GM18505 (cell line): ENCODE measurements around the gene YOD1.

Experiments used
- ATAC-seq: cut with Tn5 transposase; IDR thresholded peaks from one replicate; pipeline ENCODE4 v1.9.1; 2021; ENCODE audit not compliant: unreplicated experiment
- POLR2A ChIP-seq: IDR thresholded peaks from 4 replicates; pipeline ENCODE4 v1.6.1; 2011; ENCODE audit warnings: borderline replicate concordance; ENCODE audit not compliant: insufficient read depth, insufficient read length; ENCODE audit errors: extremely low read depth

The YOD1 gene

DNA sequence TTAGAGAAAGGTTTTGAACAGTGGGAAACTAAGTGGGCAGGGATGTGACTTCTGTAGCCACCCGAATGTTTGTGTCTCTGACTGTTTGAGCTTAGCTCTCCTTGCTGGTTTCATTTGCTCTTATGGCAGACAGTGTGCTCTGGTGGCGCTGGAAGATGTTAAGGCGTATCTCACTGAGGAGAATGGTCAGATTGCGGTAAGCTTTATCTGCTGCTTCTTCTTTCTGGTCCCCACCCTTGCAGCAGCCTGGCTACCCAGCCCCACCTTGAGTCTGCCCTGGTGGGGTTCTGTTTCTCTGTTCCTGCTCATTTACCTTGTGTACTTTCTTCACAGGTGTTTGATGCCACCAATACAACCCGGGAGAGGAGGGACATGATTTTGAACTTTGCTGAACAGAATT is 12.0 kb upstream of the YOD1 start:
- TF ChIP-seq POLR2A = no peak
- no peak for ATAC-seq

DNA sequence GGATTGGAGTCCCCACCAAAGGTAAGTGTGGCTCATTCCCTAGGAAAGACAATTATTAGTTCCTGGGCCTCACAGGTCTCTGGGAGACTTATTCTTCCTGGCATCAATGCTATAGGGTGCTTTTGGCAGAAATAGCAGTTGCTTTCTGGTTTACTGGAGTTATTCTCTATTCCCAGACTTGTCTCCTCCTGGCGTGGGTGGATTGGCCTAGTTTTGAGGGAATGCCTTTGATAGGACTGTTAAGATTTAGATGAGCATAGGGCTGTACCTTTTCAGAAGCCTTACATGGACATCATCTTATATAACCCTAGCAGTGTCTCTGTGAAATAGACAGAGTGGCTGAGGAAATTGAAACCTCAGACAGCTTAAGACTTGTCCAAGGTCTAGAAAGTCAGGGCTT is 11.1 kb upstream of the YOD1 start:
- no peak for TF ChIP-seq POLR2A
- ATAC-seq = no peak

DNA sequence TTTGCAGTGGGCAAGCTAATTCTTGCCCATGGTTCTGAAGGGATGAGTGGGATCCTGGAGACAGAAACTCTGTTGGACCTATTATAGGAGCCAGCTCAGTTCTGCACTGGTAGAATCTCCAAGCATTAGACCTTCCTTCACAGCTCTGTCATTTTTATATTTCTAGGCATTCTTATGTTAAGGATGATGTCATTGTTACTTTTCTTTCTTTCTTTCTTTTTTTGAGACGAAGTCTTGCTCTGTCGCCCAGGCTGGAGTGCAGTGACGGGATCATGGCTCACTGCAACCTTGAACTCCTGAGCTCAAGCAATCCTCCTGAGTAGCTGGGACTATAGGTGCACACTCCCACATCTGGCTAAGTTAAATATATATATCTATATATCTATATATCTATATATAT is 9.6 kb upstream of the YOD1 start:
- TF ChIP-seq POLR2A = no peak
- ATAC-seq = no peak

DNA sequence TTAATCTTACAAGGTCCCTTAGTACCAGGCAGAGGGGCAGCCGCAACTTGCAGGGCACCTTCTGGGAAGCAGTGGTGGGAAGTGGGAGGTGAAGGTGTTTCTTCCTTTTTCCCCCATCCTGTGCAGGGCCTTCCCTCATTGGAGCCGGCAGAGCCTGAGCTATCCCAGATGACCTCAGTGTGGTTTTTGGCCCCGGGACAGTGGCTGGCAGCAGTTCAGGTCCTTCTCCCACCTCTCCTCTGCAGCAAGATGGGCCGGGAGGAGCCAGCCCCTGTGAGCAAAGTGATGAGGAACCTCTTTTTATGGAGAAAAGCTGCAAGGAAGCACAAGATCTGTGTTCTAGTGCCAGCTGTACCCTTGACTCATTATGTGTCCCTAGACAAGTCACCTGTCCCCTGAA is 8.9 kb upstream of the YOD1 start:
- no peak for TF ChIP-seq POLR2A
- ATAC-seq = no peak

DNA sequence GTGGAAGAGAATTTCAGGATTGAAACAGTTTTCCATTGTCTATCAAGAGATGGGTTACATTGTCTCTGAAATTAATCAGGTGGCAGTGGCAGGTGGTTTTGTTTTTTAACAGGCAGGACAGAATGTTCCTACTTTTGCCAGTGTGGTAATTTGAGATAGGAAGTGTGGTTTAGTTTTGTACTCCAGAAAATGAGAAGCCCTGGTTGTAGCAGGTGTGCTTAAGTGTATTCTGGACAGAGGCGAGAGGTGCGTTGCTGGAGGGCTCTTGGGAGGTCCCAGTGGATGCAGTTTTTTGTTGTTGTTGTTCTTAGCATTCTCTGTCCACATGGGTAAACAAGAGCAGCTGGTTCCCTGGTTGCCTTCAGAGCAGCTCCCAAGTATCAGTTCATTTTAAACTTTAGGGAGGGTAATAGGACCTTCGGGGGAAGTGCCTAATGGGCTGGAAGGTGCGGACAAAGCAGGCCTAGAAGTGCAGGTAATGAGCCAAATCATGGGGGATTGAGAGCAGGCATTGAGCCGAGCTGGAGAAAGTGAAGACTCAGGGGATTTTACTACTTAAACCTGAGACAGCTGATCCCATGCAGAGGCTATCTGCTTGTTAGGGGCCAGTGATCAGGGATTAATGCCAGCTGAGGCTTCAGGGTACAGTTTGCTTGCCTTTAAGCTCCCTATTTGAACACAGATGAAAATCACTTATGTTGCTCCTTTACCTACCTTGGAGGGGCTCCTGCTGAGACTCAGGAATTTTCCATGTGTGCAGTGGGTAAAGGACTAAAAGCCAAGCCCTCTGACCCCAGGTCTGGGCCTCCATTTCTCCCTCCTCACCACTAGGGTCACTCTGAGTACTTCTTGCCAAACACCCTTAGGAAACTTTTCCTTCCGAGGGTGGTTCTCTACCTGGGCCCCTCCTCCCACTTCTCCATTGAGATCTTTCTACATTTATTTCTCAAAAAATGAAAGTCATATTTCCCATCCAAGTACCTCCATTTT is 8.2 kb upstream of the YOD1 start:
- TF ChIP-seq POLR2A = no peak
- no peak for ATAC-seq

DNA sequence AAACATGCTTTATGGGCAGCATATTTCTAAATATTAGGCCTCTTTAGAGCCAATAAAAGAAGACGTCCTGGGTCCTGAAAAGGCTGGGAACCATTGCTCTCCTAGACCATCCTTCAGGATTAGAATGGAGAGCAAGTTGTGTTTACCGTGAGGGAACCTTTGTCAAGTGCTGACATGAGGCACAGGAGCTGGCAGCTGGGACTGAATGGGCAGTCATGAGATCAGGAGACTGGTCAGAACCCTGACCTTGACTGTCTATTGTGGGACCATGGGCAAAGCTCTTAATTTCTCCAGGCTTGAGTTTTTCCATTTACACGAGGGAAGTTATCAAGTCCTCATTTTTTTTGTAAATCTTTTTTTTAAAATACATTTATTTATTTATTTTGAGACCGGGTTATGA is 7.2 kb upstream of the YOD1 start:
- TF ChIP-seq POLR2A = no peak
- no peak for ATAC-seq

DNA sequence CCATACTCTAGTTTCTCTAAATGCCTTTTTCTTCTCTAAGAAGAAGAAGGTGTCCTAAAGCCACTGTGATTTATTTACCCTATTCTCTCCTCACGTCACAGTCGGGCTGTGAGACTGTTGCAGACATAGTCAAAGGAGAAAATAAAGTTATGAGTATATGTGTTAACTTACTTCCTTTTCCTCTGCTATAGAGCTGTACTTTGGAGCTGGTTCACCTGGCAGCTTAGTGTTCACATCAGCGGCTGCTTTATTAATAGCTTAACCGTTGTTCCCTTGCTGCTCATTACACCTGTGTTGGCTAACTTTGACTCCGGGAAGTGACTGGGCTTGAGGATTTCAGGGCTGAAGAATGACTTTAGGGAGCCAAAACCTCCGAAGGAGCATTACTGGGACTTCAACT is 5.7 kb upstream of the YOD1 start:
- no peak for TF ChIP-seq POLR2A
- ATAC-seq = no peak

DNA sequence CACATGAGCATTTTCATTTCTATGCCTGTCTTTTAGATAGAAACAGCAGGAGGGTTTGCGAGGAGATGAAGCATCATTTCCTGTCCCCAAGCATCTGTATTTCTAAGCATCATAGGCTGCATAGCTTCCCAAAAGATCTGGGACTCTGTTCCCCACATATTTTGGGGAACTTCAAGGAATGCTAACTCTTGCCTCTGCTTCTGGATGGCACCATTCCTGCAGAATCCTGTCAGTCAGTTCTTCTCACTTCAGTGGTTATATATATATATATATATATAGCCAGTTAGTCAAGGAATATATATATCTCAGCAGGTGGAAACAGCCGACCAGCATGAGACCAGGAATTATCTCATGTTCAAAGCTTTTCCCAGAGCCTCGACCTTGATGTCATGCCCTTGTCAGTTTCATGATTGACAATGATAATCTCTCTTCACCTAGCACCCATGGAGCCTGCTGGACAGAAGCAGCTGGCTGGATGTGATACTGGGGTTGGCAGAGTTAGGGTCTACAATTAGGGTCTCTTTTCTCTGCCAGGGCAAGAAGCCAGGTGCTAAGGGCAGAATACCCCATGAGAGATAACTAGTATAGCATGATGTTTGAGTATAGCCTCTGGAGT is 4.5 kb upstream of the YOD1 start:
- TF ChIP-seq POLR2A = no peak
- no peak for ATAC-seq

DNA sequence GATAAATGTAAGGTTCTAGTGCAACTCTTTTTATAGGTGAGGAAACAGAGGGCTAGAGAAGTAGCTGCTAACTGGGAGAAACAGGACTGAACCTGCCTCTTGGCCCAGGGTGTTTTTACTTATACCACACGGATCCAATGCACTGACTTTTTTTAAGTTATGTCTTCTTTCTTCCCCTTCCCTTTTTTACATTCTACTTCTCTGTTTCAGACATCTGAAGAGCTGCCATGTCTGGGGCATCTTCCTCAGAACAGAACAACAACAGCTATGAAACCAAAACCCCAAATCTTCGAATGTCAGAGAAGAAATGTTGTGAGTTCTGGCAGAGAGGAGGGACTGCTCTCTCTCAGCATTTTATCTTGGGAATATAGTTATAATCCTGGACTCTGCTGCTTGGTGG is 3.5 kb upstream of the YOD1 start:
- no peak for TF ChIP-seq POLR2A
- ATAC-seq = no peak

DNA sequence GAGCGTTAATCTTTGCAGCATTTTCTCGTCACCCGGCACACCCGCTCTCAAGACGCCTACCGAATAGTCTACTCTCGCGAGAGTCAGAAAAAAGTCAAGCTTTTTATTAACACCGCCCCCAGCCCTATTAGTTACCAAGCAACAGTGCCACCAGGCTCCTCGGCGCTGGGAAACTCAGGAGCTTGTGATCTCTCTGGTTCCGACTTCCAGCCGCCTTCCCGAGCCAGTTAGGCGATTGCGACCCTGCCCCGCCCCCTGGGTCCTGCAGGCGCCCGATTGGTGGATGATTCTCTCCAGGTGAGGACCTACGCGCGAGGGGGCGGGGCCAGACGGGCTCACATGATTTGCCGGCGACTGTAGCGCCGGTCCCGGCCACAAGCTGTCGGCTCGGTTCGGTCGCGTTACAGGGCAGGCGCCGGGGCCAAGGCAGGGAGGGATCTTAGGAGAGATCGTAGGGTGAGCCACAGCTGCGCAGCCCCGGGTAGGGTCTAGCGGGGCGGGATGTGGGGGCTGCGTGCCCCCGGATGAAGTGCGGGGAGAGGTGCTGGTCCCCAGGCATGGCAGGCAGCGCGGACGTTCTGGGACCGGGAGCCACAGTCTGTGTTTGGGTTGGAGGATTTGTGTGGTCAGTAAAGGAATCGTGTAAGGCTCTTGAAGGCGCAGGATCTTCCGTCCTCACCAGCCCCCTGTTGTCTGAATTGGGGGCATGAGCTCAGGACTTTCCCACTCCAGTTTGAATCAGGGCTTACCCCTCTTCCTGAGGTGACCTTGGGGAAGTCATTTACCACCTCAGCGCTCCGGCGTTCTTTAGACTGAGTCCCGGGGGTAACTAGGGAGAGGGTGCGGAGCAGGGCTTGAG is 2.1 kb upstream of the YOD1 start, which contains the start of gene PFKFB2:
Gene PFKFB2 (plus strand): TSS at position 365 of the 859 bp plus-strand sequence. CDS start 1,443 bp downstream, outside the sequence.
- peak; percentile 71 for TF ChIP-seq POLR2A
- peak; percentile 76 for ATAC-seq

DNA sequence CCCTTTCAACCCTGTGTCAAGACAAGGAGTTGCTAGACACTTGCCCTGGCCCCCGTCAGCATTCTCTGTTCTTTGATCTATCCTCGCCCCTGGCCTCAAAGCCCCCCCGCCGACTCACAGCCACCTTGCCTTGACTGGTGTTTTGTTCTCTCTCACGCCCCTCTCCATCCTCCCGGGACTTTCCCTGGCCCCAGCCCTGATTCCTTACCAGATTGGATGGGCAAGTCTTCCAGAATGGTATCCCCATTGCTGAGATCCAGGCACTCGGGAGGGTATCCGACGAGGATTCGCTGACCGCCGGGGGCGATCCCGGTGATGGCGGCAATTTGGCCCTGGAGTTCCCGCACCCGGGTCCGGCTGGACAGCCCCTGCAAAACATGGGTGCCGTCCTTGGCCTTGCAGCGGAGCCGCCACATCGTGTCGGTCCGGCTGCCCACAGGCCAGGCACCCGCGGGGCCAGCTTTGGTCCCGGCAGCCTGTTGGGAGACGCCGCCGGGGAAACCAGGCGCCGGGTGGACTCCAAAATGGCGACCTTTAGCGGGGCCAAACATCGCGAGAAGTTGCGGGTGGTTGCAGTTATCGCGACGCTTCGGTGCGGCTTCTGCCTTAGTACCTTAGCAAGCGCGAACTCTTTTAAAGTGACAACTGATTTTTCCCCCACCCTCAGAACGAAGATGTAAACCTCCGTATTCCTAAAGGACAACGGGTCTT is 373 bp downstream of the YOD1 start:
- peak; percentile 55 for ATAC-seq
- peak; percentile 68 for TF ChIP-seq POLR2A

DNA sequence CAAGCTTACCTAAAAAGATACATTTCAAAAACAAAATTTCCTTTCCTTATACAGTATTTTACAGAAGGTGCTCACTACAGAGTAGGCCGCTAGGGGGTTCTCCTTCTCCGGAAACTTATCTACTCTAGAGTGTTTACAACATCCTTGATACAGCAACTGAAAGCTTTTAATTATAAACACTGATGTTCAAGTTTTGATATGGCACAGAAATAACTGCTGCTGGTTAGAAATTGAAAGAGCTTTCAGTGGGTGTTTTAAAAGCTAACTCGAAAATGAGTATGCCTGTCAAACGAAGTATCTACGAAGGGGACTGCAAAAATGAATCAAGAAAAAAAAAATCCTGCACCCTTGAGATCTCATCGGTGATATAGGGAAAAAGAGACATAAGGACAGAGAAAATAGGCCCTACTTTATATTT is 1.0 kb downstream of the YOD1 start:
- ATAC-seq = no peak
- TF ChIP-seq POLR2A = no peak
